Suprapubic skin (tissue), 4 donors: ENCODE results near the gene ZEB2. TPM values are rescaled to one million over a fixed set of nuclear protein-coding genes. Genes with fewer than 3 reads are reported as not detected.

ENCODE experiments used
- DNase-seq, 2 donors: peaks; one replicate each; pipeline ENCODE4 v3.0.0-alpha.2; 2019; ENCODE audit warnings: low spot score in 2 of 2
- H3K27ac ChIP-seq: fragments of 200-600 bp; sonication (generic); one replicate; pipeline ENCODE4 v1.5.1; 2019
- H3K27me3 ChIP-seq: fragments of 200-600 bp; sonication (generic); one replicate; pipeline ENCODE4 v1.5.1; 2019
- H3K36me3 ChIP-seq: fragments of 200-600 bp; sonication (generic); one replicate; pipeline ENCODE4 v1.5.1; 2019
- H3K4me1 ChIP-seq: fragments of 200-600 bp; sonication (generic); one replicate; pipeline ENCODE4 v1.5.1; 2019
- H3K4me3 ChIP-seq: fragments of 200-600 bp; sonication (generic); one replicate; pipeline ENCODE4 v1.5.1; 2019; ENCODE audit warnings: mild to moderate bottlenecking
- H3K9me3 ChIP-seq: fragments of 200-600 bp; sonication (generic); one replicate; pipeline ENCODE4 v1.5.1; 2019
- EP300 ChIP-seq: sonication (generic); formaldehyde crosslinking; IDR thresholded peaks from one replicate; pipeline ENCODE4 v1.6.1; 2017; ENCODE audit warnings: antibody characterized with exemption
- POLR2A ChIP-seq, 2 donors: fragments of 450-650 bp; IDR thresholded peaks; one replicate each; pipeline ENCODE4 v1.6.1; 2017; ENCODE audit warnings: antibody characterized with exemption in 2 of 2, mild to moderate bottlenecking in 2 of 2, moderate library complexity in 2 of 2
- POLR2AphosphoS5 ChIP-seq, 3 donors: sonication (generic); formaldehyde crosslinking; IDR thresholded peaks; one replicate each; pipeline ENCODE4 v1.6.1; 2017; ENCODE audit warnings: antibody characterized with exemption in 3 of 3
- WGBS: methylation state at CpG from one replicate; pipeline ENCODE4 v1.1.5; 2018; 5-methylcytosine and 5-hydroxymethylcytosine counted together
- total RNA-seq, 4 donors: library from RNA; depleted of rRNA; stranded (reverse); fragments of >200 nt; gene quantifications; one replicate each; pipeline ENCODE4 v1.1.0, GENCODE V29; 2016
- TF ChIP-seq, protein P1 (sequence below), 2 donors: fragments of 200-600 bp in 1 of 2; fragments of 450-650 bp in 1 of 2; sonication (generic) in 1 of 2; IDR thresholded peaks; one replicate each; pipeline ENCODE4 v1.5.1; 2016 to 2019; ENCODE audit warnings: antibody characterized with exemption in 2 of 2, mild to moderate bottlenecking in 1 of 2, moderate library complexity in 1 of 2

Gene ZEB2
- total RNA-seq, 4 donors from 2014 or later = 16.3 to 43.7 (median 34.5) TPM

DNA sequence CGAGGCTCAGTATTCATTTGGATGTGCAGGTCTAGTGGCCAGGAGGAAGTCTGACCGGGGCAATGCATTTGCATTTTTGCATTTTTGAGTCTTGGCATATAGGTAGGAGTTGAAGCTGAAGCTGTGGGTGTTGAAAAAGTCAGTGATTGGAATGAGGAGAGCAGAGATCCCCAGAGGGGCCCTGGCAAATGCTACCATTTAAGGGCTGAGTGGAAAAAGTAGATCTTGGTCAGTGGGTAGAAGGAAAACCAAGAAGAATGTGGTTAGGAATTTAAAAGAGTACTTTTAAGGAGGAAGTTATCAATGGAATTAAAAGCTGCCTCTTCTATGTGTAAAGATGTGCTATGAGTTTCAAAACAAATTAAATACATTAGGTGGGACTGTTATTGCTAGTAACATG, 143.0 kb downstream of the ZEB2 start:
- no peak for DNase-seq
- WGBS = 100% methylated on average over 2 of the region's 2 CpGs
- peaks cover 11% of the 10 kb centered on the region for H3K4me1 ChIP-seq
- H3K36me3 ChIP-seq = no peaks in the 10 kb centered on the region
- H3K4me3 ChIP-seq = no peak overlapping the region
- no peaks in the 10 kb centered on the region for H3K27me3 ChIP-seq
- H3K9me3 ChIP-seq = no peaks in the 10 kb centered on the region
- TF ChIP-seq POLR2AphosphoS5 (IDR thresholded peaks at IDR 0.05) = no peak
- no peak overlapping the region for H3K27ac ChIP-seq

DNA sequence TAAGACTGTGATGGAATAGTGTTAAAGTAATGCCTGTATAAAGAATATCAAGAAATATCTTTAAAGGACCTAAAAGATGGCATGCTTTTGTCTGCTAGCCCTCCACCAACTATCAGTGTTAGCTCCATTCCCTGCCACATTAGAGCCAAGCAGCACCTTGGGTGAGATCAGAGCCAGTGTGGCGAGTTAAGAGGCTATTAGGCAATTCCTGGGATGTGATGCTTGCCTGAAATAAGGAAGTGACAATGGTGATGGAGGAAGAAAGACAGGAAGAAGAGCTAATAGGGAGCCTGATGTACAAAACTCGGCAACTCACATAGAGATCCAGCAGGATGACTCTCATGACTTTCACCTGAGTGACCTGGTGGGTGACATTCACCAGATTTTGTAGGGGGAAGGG, 143.5 kb downstream of the ZEB2 start:
- no peaks in the 10 kb centered on the region for H3K9me3 ChIP-seq
- TF ChIP-seq EP300 (no peak), POLR2A (IDR thresholded peaks at IDR 0.05) (no peak), POLR2AphosphoS5 (IDR thresholded peaks at IDR 0.05) (no peak)
- TF ChIP-seq, protein P1, sequence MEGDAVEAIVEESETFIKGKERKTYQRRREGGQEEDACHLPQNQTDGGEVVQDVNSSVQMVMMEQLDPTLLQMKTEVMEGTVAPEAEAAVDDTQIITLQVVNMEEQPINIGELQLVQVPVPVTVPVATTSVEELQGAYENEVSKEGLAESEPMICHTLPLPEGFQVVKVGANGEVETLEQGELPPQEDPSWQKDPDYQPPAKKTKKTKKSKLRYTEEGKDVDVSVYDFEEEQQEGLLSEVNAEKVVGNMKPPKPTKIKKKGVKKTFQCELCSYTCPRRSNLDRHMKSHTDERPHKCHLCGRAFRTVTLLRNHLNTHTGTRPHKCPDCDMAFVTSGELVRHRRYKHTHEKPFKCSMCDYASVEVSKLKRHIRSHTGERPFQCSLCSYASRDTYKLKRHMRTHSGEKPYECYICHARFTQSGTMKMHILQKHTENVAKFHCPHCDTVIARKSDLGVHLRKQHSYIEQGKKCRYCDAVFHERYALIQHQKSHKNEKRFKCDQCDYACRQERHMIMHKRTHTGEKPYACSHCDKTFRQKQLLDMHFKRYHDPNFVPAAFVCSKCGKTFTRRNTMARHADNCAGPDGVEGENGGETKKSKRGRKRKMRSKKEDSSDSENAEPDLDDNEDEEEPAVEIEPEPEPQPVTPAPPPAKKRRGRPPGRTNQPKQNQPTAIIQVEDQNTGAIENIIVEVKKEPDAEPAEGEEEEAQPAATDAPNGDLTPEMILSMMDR (IDR thresholded peaks at IDR 0.05) = no peak
- H3K27me3 ChIP-seq = no peaks in the 10 kb centered on the region
- H3K4me1 ChIP-seq = peaks cover 13% of the 10 kb centered on the region
- WGBS = 95% methylated on average over 2 of the region's 2 CpGs
- H3K4me3 ChIP-seq = no peak overlapping the region
- DNase-seq = no peak
- H3K27ac ChIP-seq = no peak overlapping the region
- no peaks in the 10 kb centered on the region for H3K36me3 ChIP-seq

DNA sequence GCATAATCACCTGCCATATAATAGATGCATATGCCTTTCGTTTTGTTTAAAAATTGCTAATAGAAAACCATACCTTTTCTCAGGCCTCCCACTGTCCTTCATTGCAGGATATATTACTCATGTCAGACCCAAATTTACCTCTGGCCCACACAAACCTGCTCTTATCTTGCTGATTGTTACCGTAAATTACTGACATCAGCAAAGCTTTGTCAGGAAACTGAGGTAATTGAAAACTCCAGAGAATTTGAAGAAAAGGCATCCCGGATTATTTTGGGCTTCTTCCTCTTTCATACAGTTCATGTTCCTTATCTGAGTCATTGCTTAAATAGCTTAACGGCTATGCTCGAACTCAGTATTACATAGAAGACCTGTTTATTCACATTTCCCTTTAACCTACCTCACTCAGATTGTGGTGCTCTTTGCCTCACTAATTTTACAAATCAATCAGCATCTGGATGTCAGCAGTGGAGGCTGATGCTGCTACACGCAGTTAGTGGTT, 145.7 kb downstream of the ZEB2 start:
- no peaks in the 10 kb centered on the region for H3K36me3 ChIP-seq
- TF ChIP-seq, protein P1 (IDR thresholded peaks at IDR 0.05) = no peak
- TF ChIP-seq POLR2AphosphoS5 (IDR thresholded peaks at IDR 0.05) = no peak
- TF ChIP-seq EP300 = no peak
- no peak for TF ChIP-seq POLR2A (IDR thresholded peaks at IDR 0.05)
- peaks cover 13% of the 10 kb centered on the region for H3K4me1 ChIP-seq
- no peaks in the 10 kb centered on the region for H3K9me3 ChIP-seq
- H3K27ac ChIP-seq = no peak overlapping the region
- H3K27me3 ChIP-seq = no peaks in the 10 kb centered on the region
- 64% methylated on average over 6 of the region's 6 CpGs for WGBS
- no peak for DNase-seq
- H3K4me3 ChIP-seq = no peak overlapping the region

DNA sequence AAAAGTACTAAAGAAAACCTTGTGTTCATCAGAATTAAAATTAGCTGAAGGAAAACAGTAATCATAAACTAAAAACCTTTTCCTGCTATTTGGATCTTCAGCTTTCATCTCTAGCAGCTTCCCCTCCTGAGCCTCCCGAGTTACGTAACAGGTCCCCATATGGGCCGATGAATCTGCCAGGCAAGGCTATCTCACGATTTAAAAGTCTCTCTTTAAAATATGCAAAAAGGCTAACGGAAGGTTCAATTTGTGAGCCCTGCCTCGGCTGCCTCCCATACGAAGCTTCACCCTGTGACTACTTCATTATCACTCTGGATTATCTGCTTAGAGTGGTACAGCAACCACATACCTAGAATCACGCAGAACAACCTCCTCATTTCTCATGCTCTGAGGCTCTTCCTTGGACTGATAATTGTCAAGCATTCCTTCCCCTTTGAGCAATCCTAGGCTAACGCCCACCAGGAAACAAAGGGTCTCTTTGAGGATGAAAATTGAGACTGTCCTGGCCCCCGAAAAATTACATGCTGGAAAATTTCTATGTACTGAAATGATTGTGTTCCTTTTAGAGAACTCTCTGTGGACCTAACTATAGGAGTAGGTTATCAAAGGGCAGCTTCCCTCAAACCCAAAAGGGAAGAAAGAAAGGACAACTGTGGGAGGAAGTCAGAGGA, 147.4 kb downstream of the ZEB2 start:
- DNase-seq = no peak
- H3K27ac ChIP-seq = peak overlapping the region; percentile 69
- H3K4me1 ChIP-seq = peaks cover 13% of the 10 kb centered on the region
- no peaks in the 10 kb centered on the region for H3K9me3 ChIP-seq
- 40% methylated on average over 10 of the region's 10 CpGs for WGBS
- H3K36me3 ChIP-seq = no peaks in the 10 kb centered on the region
- TF ChIP-seq POLR2AphosphoS5 (IDR thresholded peaks at IDR 0.05) (no peak), POLR2A (IDR thresholded peaks at IDR 0.05) (no peak)
- no peaks in the 10 kb centered on the region for H3K27me3 ChIP-seq
- H3K4me3 ChIP-seq = peak overlapping the region; percentile 10

DNA sequence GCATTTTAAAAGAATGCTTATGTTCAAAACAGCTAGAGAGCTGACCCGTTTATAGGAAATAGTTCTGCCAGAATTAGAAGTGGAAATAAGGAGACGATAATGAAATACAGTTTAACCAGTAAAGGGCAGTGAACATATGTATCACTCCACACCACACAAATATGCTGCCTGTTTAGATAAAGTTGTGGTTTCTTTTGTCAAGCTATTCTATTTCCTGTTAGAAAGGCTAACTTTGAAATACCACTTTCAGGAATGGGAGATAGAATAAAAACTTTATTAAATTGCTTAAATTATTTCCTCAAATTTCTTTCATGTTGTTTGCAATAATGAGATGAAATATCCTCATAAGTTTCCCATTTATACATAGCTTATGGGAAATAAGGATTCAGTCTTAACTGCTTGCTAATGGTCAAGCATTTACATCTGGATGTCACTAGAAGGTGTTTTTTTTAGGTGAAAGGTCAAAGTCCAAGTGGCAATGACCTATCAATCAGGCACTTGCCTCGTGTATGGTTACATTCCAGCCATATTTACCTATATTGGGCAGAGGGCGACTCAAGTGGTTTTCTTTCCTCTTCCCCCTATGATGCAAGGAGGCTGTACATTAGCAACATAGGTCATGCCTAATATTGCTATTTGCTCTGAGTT, 148.9 kb downstream of the ZEB2 start:
- DNase-seq = no peak
- WGBS = 49% methylated on average over 4 of the region's 4 CpGs
- no peaks in the 10 kb centered on the region for H3K9me3 ChIP-seq
- H3K36me3 ChIP-seq = no peaks in the 10 kb centered on the region
- no peak overlapping the region for H3K27ac ChIP-seq
- H3K27me3 ChIP-seq = no peaks in the 10 kb centered on the region
- no peak overlapping the region for H3K4me3 ChIP-seq
- TF ChIP-seq, protein P1 (IDR thresholded peaks at IDR 0.05) = no peak
- TF ChIP-seq POLR2A (IDR thresholded peaks at IDR 0.05) (no peak), POLR2AphosphoS5 (IDR thresholded peaks at IDR 0.05) (no peak), EP300 (no peak)
- peaks cover 13% of the 10 kb centered on the region for H3K4me1 ChIP-seq

DNA sequence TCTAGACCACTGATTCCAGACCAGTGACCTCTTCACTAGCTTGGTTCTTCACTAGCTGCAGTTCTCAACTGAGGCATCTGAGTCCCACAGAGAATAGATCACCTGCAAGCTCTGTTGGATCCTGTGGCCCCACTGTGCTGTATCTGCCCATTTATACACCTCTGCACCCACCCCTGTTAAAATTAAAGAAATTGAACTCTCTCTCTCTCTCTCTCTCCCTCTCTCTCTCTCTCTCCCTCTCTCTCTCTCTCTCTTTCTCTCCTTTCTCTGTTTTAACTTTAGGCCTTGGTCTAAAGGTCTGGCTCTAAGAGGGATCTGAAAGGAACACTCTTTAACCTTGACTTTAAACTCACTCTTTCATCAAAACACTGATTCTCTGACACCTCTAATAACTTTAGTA, 150.5 kb downstream of the ZEB2 start:
- Histone ChIP-seq H3K27me3 (no peaks in the 10 kb centered on the region), H3K27ac (no peak overlapping the region), H3K4me1 (peaks cover 13% of the 10 kb centered on the region), H3K9me3 (no peaks in the 10 kb centered on the region), H3K36me3 (no peaks in the 10 kb centered on the region), H3K4me3 (no peak overlapping the region)
- TF ChIP-seq EP300 (no peak), POLR2A (IDR thresholded peaks at IDR 0.05) (no peak), POLR2AphosphoS5 (IDR thresholded peaks at IDR 0.05) (no peak)
- TF ChIP-seq, protein P1 (IDR thresholded peaks at IDR 0.05) = no peak
- DNase-seq = no peak
